ENCODE data around the gene THRB.

Gene THRB

GRCh38 chr3:24215502-24215901, 279.1 kb downstream of the THRB start:
- FAIRE-seq (no peak), DNase-seq (ENCODE audit: insufficient read length, low spot score) (no peak)
- no peak for TF ChIP-seq POLR2AphosphoS5 (IDR thresholded peaks at IDR 0.05; ENCODE audit: low read depth, low read length)
- no peak for TF ChIP-seq PAX5 (IDR thresholded peaks at IDR 0.05; ENCODE audit: insufficient read depth, low read length, severe bottlenecking)
- TF ChIP-seq POU2F2 (IDR thresholded peaks at IDR 0.05; ENCODE audit: low read depth, low read length), result no peak
- no peak for TF ChIP-seq SPI1 (IDR thresholded peaks at IDR 0.05; ENCODE audit: low read depth, low read length)
- no peak for TF ChIP-seq POLR2A (IDR thresholded peaks at IDR 0.05; ENCODE audit: low read depth, low read length)
- no peak for TF ChIP-seq TAF1 (IDR thresholded peaks at IDR 0.05; ENCODE audit: low read depth, low read length)

- DNase-seq (ENCODE audit: insufficient read length, low spot score) (no peak), FAIRE-seq (no peak)
- no peak for TF ChIP-seq PAX5 (IDR thresholded peaks at IDR 0.05; ENCODE audit: insufficient read depth, low read length, severe bottlenecking)
- no peak for TF ChIP-seq POLR2AphosphoS5 (IDR thresholded peaks at IDR 0.05; ENCODE audit: low read depth, low read length)
- TF ChIP-seq POLR2A (IDR thresholded peaks at IDR 0.05; ENCODE audit: low read depth, low read length), result no peak
- TF ChIP-seq TAF1 (IDR thresholded peaks at IDR 0.05; ENCODE audit: low read depth, low read length), result no peak
- no peak for TF ChIP-seq POU2F2 (IDR thresholded peaks at IDR 0.05; ENCODE audit: low read depth, low read length)
- no peak for TF ChIP-seq SPI1 (IDR thresholded peaks at IDR 0.05; ENCODE audit: low read depth, low read length)
Measured at GRCh38 chr3:24211381-24211780, 283.3 kb downstream of the THRB start.

- FAIRE-seq, result no peak
- DNase-seq (ENCODE audit: insufficient read length, low spot score), result no peak
- TF ChIP-seq POLR2AphosphoS5 (IDR thresholded peaks at IDR 0.05; ENCODE audit: low read depth, low read length) (no peak), POU2F2 (IDR thresholded peaks at IDR 0.05; ENCODE audit: low read depth, low read length) (no peak), PAX5 (IDR thresholded peaks at IDR 0.05; ENCODE audit: insufficient read depth, low read length, severe bottlenecking) (no peak), SPI1 (IDR thresholded peaks at IDR 0.05; ENCODE audit: low read depth, low read length) (no peak), POLR2A (IDR thresholded peaks at IDR 0.05; ENCODE audit: low read depth, low read length) (no peak), TAF1 (IDR thresholded peaks at IDR 0.05; ENCODE audit: low read depth, low read length) (no peak)
Measured at GRCh38 chr3:24202071-24202470, 292.6 kb downstream of the THRB start.

- FAIRE-seq, result no peak
- TF ChIP-seq PAX5 (IDR thresholded peaks at IDR 0.05; ENCODE audit: insufficient read depth, low read length, severe bottlenecking), result no peak
Measured at GRCh38 chr3:24201301-24201700, 293.3 kb downstream of the THRB start.

GRCh38 chr3:24199775-24200247, 294.8 kb downstream of the THRB start:
- FAIRE-seq, result no peak
- TF ChIP-seq POLR2AphosphoS5 (IDR thresholded peaks at IDR 0.05; ENCODE audit: low read depth, low read length), result no peak
- no peak for TF ChIP-seq POU2F2 (IDR thresholded peaks at IDR 0.05; ENCODE audit: low read depth, low read length)
- DNase-seq (ENCODE audit: insufficient read length, low spot score), result no peak

More at GRCh38 chr3:24201301-24201700, 293.3 kb downstream of the THRB start:
- no peak for DNase-seq (ENCODE audit: insufficient read length, low spot score)

- DNase-seq (ENCODE audit: insufficient read length, low spot score) (no peak), FAIRE-seq (no peak)
- TF ChIP-seq POLR2A (IDR thresholded peaks at IDR 0.05; ENCODE audit: low read depth, low read length), result no peak
- TF ChIP-seq POLR2AphosphoS5 (IDR thresholded peaks at IDR 0.05; ENCODE audit: low read depth, low read length), result no peak
- no peak for TF ChIP-seq TAF1 (IDR thresholded peaks at IDR 0.05; ENCODE audit: low read depth, low read length)
- no peak for TF ChIP-seq POU2F2 (IDR thresholded peaks at IDR 0.05; ENCODE audit: low read depth, low read length)
- TF ChIP-seq SPI1 (IDR thresholded peaks at IDR 0.05; ENCODE audit: low read depth, low read length), result no peak
- no peak for TF ChIP-seq PAX5 (IDR thresholded peaks at IDR 0.05; ENCODE audit: insufficient read depth, low read length, severe bottlenecking)
Measured at GRCh38 chr3:24199300-24199699, 295.4 kb downstream of the THRB start.

GRCh38 chr3:24198728-24199127, 295.9 kb downstream of the THRB start:
- FAIRE-seq (no peak), DNase-seq (ENCODE audit: insufficient read length, low spot score) (no peak)
- TF ChIP-seq POLR2AphosphoS5 (IDR thresholded peaks at IDR 0.05; ENCODE audit: low read depth, low read length), result no peak

GRCh38 chr3:24197809-24198208, 296.8 kb downstream of the THRB start:
- DNase-seq (ENCODE audit: insufficient read length, low spot score) (no peak), FAIRE-seq (no peak)
- TF ChIP-seq POLR2A (IDR thresholded peaks at IDR 0.05; ENCODE audit: low read depth, low read length), result no peak
- TF ChIP-seq POLR2AphosphoS5 (IDR thresholded peaks at IDR 0.05; ENCODE audit: low read depth, low read length), result no peak
- TF ChIP-seq PAX5 (IDR thresholded peaks at IDR 0.05; ENCODE audit: insufficient read depth, low read length, severe bottlenecking), result no peak
- TF ChIP-seq SPI1 (IDR thresholded peaks at IDR 0.05; ENCODE audit: low read depth, low read length), result no peak
- no peak for TF ChIP-seq POU2F2 (IDR thresholded peaks at IDR 0.05; ENCODE audit: low read depth, low read length)
- no peak for TF ChIP-seq TAF1 (IDR thresholded peaks at IDR 0.05; ENCODE audit: low read depth, low read length)

GRCh38 chr3:24196526-24196925, 298.1 kb downstream of the THRB start:
- TF ChIP-seq POU2F2 (IDR thresholded peaks at IDR 0.05; ENCODE audit: low read depth, low read length), result no peak
- no peak for TF ChIP-seq SPI1 (IDR thresholded peaks at IDR 0.05; ENCODE audit: low read depth, low read length)
- no peak for TF ChIP-seq POLR2A (IDR thresholded peaks at IDR 0.05; ENCODE audit: low read depth, low read length)
- no peak for TF ChIP-seq PAX5 (IDR thresholded peaks at IDR 0.05; ENCODE audit: insufficient read depth, low read length, severe bottlenecking)
- no peak for TF ChIP-seq TAF1 (IDR thresholded peaks at IDR 0.05; ENCODE audit: low read depth, low read length)
- TF ChIP-seq POLR2AphosphoS5 (IDR thresholded peaks at IDR 0.05; ENCODE audit: low read depth, low read length), result no peak
- FAIRE-seq (no peak), DNase-seq (ENCODE audit: insufficient read length, low spot score) (no peak)

- no peak for FAIRE-seq
- DNase-seq (ENCODE audit: insufficient read length, low spot score), result no peak
- TF ChIP-seq SPI1 (IDR thresholded peaks at IDR 0.05; ENCODE audit: low read depth, low read length) (no peak), POLR2A (IDR thresholded peaks at IDR 0.05; ENCODE audit: low read depth, low read length) (no peak), PAX5 (IDR thresholded peaks at IDR 0.05; ENCODE audit: insufficient read depth, low read length, severe bottlenecking) (no peak), POLR2AphosphoS5 (IDR thresholded peaks at IDR 0.05; ENCODE audit: low read depth, low read length) (no peak), TAF1 (IDR thresholded peaks at IDR 0.05; ENCODE audit: low read depth, low read length) (no peak), POU2F2 (IDR thresholded peaks at IDR 0.05; ENCODE audit: low read depth, low read length) (no peak)
Measured at GRCh38 chr3:24195504-24196230, 299.0 kb downstream of the THRB start.
